HG02840 (cell line): ENCODE data around the gene DRAXIN.

ENCODE experiments used
- ATAC-seq: cut with Tn5 transposase; IDR thresholded peaks from one replicate; pipeline ENCODE4 v1.9.1; 2021; ENCODE audit warnings: mild to moderate bottlenecking, moderate library complexity, moderate number of reproducible peaks; ENCODE audit not compliant: unreplicated experiment, low FRiP score

DRAXIN gene

GRCh38 chr1:11654939-11655808 is 36.3 kb upstream of the DRAXIN start:
- ATAC-seq, result no peak

GRCh38 chr1:11657654-11658053 is 33.9 kb upstream of the DRAXIN start:
- no peak for ATAC-seq

- ATAC-seq, result no peak
Observed at GRCh38 chr1:11658542-11658941, 33.0 kb upstream of the DRAXIN start.

- no peak for ATAC-seq
Observed at GRCh38 chr1:11659748-11660147, 31.8 kb upstream of the DRAXIN start.

GRCh38 chr1:11661103-11661502 is 30.4 kb upstream of the DRAXIN start:
- ATAC-seq, result no peak

GRCh38 chr1:11664336-11665065 is 27.0 kb upstream of the DRAXIN start:
- ATAC-seq, result peak; percentile 44

- ATAC-seq, result no peak
Observed at GRCh38 chr1:11668516-11668915, 23.0 kb upstream of the DRAXIN start.

GRCh38 chr1:11670747-11671146 is 20.8 kb upstream of the DRAXIN start:
- ATAC-seq, result no peak

- no peak for ATAC-seq
Observed at GRCh38 chr1:11671205-11671543, 20.3 kb upstream of the DRAXIN start.

- ATAC-seq, result no peak
Observed at GRCh38 chr1:11671544-11672286, 19.8 kb upstream of the DRAXIN start.

GRCh38 chr1:11673089-11673769 is 18.3 kb upstream of the DRAXIN start:
- no peak for ATAC-seq

- ATAC-seq, result no peak
Observed at GRCh38 chr1:11674488-11674887, 17.0 kb upstream of the DRAXIN start.

- no peak for ATAC-seq
Observed at GRCh38 chr1:11675325-11675724, 16.2 kb upstream of the DRAXIN start.

- ATAC-seq, result no peak
Observed at GRCh38 chr1:11676386-11677103, 15.0 kb upstream of the DRAXIN start.

GRCh38 chr1:11678442-11678841 is 13.1 kb upstream of the DRAXIN start:
- ATAC-seq, result no peak

- ATAC-seq, result peak; percentile 18
Observed at GRCh38 chr1:11680270-11681070, 11.0 kb upstream of the DRAXIN start.

GRCh38 chr1:11681071-11681771 is 10.3 kb upstream of the DRAXIN start, which contains the start of gene MAD2L2:
TSS of gene MAD2L2 (minus strand) at chr1:11681148. CDS start at chr1:11680601, 547 bp downstream.
- peak; percentile 78 for ATAC-seq

- ATAC-seq, result no peak
Observed at GRCh38 chr1:11682287-11682771, 9.2 kb upstream of the DRAXIN start.
